ENCODE results near the gene PALMD.

Gene PALMD

GRCh38 chr1:99704356-99704816 is 58.5 kb downstream of the PALMD start:
- Mint-ChIP-seq H3K27me3 (ENCODE audit: low read depth, poor library complexity) (no peaks in the 10 kb centered on the region), H3K4me1 (no peaks in the 10 kb centered on the region), H3K4me3 (no peak overlapping the region), H3K9me3 (peaks cover 21% of the 10 kb centered on the region), H3K36me3 (ENCODE audit: low read depth) (peaks cover 5% of the 10 kb centered on the region), H3K27ac (no peak overlapping the region)
- no peak for DNase-seq
- no peak for TF ChIP-seq CTCF (IDR thresholded peaks at IDR 0.05)

- no peak for DNase-seq
- H3K9me3 Mint-ChIP-seq = peaks cover 21% of the 10 kb centered on the region
- peaks cover 5% of the 10 kb centered on the region for H3K36me3 Mint-ChIP-seq (ENCODE audit: low read depth)
- H3K27ac Mint-ChIP-seq = no peak overlapping the region
- H3K27me3 Mint-ChIP-seq (ENCODE audit: low read depth, poor library complexity) = no peaks in the 10 kb centered on the region
- no peak for TF ChIP-seq CTCF (IDR thresholded peaks at IDR 0.05)
- no peak overlapping the region for H3K4me3 Mint-ChIP-seq
- no peaks in the 10 kb centered on the region for H3K4me1 Mint-ChIP-seq
Measured at GRCh38 chr1:99705385-99705784, 59.5 kb downstream of the PALMD start.

- no peaks in the 10 kb centered on the region for H3K4me1 Mint-ChIP-seq
- no peak overlapping the region for H3K27ac Mint-ChIP-seq
- H3K27me3 Mint-ChIP-seq (ENCODE audit: low read depth, poor library complexity) = no peaks in the 10 kb centered on the region
- DNase-seq = peak; percentile 82
- no peak overlapping the region for H3K4me3 Mint-ChIP-seq
- H3K36me3 Mint-ChIP-seq (ENCODE audit: low read depth) = peaks cover 4% of the 10 kb centered on the region
- H3K9me3 Mint-ChIP-seq = peaks cover 2% of the 10 kb centered on the region
- peak; percentile 92 for TF ChIP-seq CTCF (IDR thresholded peaks at IDR 0.05)
Measured at GRCh38 chr1:99707535-99708142, 61.7 kb downstream of the PALMD start.

DNA sequence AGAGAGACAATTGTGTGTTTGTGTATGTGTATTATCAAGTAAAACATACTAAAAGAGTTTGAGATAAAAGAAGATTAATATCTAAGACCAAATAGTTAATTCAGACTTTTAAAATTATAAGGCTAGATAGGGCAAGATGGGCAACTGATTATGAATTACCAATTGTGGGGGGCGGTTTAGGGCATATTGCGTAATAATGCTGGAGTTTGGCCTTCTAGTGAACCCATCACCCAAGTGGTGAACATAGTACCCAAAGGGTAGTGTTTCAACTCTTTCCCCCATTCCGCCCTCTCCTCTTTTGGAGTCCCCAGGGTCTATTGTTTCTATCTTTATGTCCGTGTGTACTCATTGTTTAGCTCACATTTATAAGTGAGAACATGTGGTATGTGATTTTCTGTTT is 65.1 kb downstream of the PALMD start:
- H3K27me3 Mint-ChIP-seq (ENCODE audit: low read depth, poor library complexity) = no peaks in the 10 kb centered on the region
- H3K9me3 Mint-ChIP-seq = no peaks in the 10 kb centered on the region
- no peak overlapping the region for H3K27ac Mint-ChIP-seq
- peaks cover 28% of the 10 kb centered on the region for H3K36me3 Mint-ChIP-seq (ENCODE audit: low read depth)
- no peaks in the 10 kb centered on the region for H3K4me1 Mint-ChIP-seq
- no peak for DNase-seq
- no peak for TF ChIP-seq CTCF (IDR thresholded peaks at IDR 0.05)
- no peak overlapping the region for H3K4me3 Mint-ChIP-seq

DNA sequence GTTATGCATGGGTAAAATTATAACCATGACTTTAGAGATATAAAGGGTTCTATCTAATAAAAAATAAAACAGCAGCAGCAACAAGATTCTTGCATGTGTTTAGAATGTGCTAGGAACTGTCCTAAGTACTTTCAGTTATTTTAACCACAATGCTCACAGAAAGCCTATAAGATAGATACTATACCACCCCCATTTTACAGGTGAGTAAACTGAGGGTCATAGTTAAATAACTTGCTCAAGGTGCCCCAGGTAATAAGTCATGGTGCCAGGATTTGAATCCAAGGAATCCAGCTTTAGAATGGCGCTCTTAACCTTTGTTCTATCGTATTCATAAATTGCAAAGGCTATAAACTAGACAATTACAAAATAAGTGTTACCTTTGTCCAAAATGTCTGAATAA is 67.1 kb downstream of the PALMD start:
- DNase-seq = no peak
- H3K4me3 Mint-ChIP-seq = no peak overlapping the region
- no peaks in the 10 kb centered on the region for H3K9me3 Mint-ChIP-seq
- peaks cover 28% of the 10 kb centered on the region for H3K36me3 Mint-ChIP-seq (ENCODE audit: low read depth)
- no peaks in the 10 kb centered on the region for H3K4me1 Mint-ChIP-seq
- H3K27ac Mint-ChIP-seq = no peak overlapping the region
- no peak for TF ChIP-seq CTCF (IDR thresholded peaks at IDR 0.05)
- no peaks in the 10 kb centered on the region for H3K27me3 Mint-ChIP-seq (ENCODE audit: low read depth, poor library complexity)

GRCh38 chr1:99717005-99717404 is 71.1 kb downstream of the PALMD start:
- Mint-ChIP-seq H3K27ac (no peak overlapping the region), H3K27me3 (ENCODE audit: low read depth, poor library complexity) (no peaks in the 10 kb centered on the region), H3K36me3 (ENCODE audit: low read depth) (peaks cover 23% of the 10 kb centered on the region), H3K4me3 (no peak overlapping the region), H3K4me1 (no peaks in the 10 kb centered on the region), H3K9me3 (no peaks in the 10 kb centered on the region)
- no peak for TF ChIP-seq CTCF (IDR thresholded peaks at IDR 0.05)
- DNase-seq = no peak
